Motor neuron (in vitro differentiated cells): ENCODE data around the gene DOCK6. TPM values are rescaled to one million over a fixed set of nuclear protein-coding genes. Genes with fewer than 3 reads are reported as not detected.

Source experiments
- ATAC-seq, 8 experiments: fragments of 200-7000 bp; cut with Tn5 transposase; replicated peaks in 6 of 8; 2 replicates each; pipeline ENCODE4 v1.8.0; 2021; ENCODE audit warnings: mild to moderate bottlenecking in 8 of 8, moderate library complexity in 8 of 8
- H3K27ac ChIP-seq, 2 donors: fragments of 250-450 bp; sonication (Bioruptor Pico); 2 replicates each; pipeline ENCODE4 v1.9.0; 2021; ENCODE audit warnings: antibody characterized with exemption in 2 of 2, mild to moderate bottlenecking in 2 of 2, moderate library complexity in 1 of 2
- H3K4me1 ChIP-seq, 2 donors: fragments of 250-450 bp; sonication (Bioruptor Pico); replicated peaks in 1 of 2; 2 replicates each; pipeline ENCODE4 v1.6.1; 2021; ENCODE audit warnings: antibody characterized with exemption in 2 of 2, mild to moderate bottlenecking in 2 of 2, moderate library complexity in 1 of 2
- H3K4me3 ChIP-seq, 5 donors: fragments of 250-450 bp; sonication (Bioruptor Pico); 2 replicates each; pipeline ENCODE4 v1.9.0; 2021; ENCODE audit warnings: antibody characterized with exemption in 5 of 5, mild to moderate bottlenecking in 5 of 5, moderate library complexity in 4 of 5
- WGBS, 10 experiments: fragments of 450-650 bp; shearing (Covaris generic); methylation state at CpG; one replicate each; pipeline ENCODE4 v1.0.0; 2022; 5-methylcytosine and 5-hydroxymethylcytosine counted together
- in situ Hi-C, 9 experiments: fragments of 400-800 bp; cut with MboI; loops; one replicate each; pipeline ENCODE4 v1.15.0; 2021; ENCODE audit warnings: low sequenced_read_pairs in 9 of 9, low pct_unique_long_range_greater_than_20kb in 2 of 9; ENCODE audit not compliant: unreplicated experiment in 9 of 9
- total RNA-seq, 8 experiments: library from RNA; unstranded; fragments of 300-600 nt; gene quantifications; 2 replicates each; pipeline versions ENCODE4 v1.2.3 to v1.2.4, GENCODE V29; 2022

The DOCK6 gene, protein sequence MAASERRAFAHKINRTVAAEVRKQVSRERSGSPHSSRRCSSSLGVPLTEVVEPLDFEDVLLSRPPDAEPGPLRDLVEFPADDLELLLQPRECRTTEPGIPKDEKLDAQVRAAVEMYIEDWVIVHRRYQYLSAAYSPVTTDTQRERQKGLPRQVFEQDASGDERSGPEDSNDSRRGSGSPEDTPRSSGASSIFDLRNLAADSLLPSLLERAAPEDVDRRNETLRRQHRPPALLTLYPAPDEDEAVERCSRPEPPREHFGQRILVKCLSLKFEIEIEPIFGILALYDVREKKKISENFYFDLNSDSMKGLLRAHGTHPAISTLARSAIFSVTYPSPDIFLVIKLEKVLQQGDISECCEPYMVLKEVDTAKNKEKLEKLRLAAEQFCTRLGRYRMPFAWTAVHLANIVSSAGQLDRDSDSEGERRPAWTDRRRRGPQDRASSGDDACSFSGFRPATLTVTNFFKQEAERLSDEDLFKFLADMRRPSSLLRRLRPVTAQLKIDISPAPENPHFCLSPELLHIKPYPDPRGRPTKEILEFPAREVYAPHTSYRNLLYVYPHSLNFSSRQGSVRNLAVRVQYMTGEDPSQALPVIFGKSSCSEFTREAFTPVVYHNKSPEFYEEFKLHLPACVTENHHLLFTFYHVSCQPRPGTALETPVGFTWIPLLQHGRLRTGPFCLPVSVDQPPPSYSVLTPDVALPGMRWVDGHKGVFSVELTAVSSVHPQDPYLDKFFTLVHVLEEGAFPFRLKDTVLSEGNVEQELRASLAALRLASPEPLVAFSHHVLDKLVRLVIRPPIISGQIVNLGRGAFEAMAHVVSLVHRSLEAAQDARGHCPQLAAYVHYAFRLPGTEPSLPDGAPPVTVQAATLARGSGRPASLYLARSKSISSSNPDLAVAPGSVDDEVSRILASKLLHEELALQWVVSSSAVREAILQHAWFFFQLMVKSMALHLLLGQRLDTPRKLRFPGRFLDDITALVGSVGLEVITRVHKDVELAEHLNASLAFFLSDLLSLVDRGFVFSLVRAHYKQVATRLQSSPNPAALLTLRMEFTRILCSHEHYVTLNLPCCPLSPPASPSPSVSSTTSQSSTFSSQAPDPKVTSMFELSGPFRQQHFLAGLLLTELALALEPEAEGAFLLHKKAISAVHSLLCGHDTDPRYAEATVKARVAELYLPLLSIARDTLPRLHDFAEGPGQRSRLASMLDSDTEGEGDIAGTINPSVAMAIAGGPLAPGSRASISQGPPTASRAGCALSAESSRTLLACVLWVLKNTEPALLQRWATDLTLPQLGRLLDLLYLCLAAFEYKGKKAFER (N-terminal part only)
- total RNA-seq, result 10 to 100 TPM in 6 of 8 experiments, 1 to 10 TPM in 2; 5.4 to 60.0 (median 14.7) TPM

DNA sequence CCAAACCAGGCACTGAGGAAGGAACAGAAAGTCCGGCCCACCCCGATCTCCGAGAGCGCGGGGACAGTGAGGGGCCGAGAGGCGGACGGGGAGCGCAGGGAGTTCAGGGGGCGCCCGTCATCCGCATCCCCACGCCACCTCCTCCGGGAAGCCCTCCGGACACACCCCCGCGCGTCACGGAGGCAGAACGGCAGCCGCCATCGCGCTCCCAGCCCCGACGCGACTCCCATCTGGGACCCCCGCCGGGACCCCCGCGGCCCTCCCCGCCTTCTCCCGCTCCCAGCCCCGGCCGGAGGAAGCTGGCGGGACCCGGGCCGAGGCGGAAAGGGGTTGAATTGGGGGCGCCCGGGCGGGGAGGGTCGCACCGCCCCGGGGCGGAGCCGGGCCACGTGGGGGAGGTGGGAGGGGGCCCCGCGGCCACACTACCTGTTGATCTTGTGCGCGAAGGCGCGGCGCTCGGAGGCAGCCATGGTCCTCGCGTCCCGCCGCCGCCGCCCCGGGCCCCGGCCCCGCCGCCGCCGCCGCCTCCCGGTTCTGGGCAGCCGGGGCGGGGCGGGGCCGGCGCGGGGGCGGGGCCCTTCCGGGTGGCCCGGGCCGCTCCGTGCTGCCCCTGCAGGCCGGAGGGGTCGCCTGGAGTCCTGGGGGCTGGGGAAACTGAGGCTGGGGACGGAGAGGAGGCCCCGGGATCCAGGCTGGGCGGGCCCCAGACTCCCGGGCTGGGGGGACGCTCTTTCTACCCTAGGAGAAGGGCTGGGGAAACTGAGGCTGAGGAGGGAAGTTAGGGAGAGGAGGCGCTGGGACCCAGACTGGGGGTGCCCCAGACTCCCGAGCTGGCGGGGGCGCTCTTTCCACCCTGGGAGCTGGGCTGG is at the start of gene DOCK6:
Gene DOCK6 (minus strand): TSS at position 554 of the 869 bp plus-strand sequence. CDS start 84 bp downstream, at position 470.
- H3K4me1 ChIP-seq, result peaks cover 0 to 4% of the 10 kb centered on the region in 2 donors
- in situ Hi-C loops, result no loop called here
- ATAC-seq, result peak; percentile 37 to 60 (median 55)
- no CpG with 5 or more reads among the region's 91 CpGs for WGBS, 10 experiments
- H3K27ac ChIP-seq, result peak within 1 kb of the TSS in 1 of 2 donors; percentile 62
- H3K4me3 ChIP-seq, result peak within 1 kb of the TSS; percentile 37 to 60 (median 47)

DNA sequence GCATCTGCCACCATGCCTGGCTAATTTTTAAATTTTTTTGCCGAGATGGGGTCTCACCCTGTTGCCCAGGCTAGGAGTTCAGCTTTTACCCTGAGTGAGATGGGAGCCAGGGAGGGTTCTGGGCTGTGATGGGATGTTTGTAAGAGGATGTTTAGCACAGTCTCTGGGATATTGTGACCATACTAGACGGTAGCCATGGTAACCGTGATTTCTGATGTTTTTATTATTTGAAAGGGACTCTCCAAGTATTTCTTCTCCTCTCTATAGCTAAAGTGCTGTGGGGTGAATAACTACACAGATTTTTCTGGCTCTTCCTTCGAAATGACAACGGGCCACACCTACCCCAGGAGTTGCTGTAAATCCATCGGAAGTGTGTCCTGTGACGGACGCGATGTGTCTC is 44.0 kb upstream of the DOCK6 start:
- Histone ChIP-seq H3K27ac (no peak overlapping the region), H3K4me3 (no peak overlapping the region), H3K4me1 (no peaks in the 10 kb centered on the region)
- WGBS, 10 experiments, result 36 to 92% (median 68%) methylated on average over 2 to 8 of the region's 9 CpGs; no CpG with 5 or more reads in 4 of the 10 experiments
- in situ Hi-C loops, result no loop called here
- no peak for ATAC-seq

GRCh38 chr19:11304936-11305335 is 42.6 kb upstream of the DOCK6 start:
- no peaks in the 10 kb centered on the region for H3K4me1 ChIP-seq
- no peak for ATAC-seq
- no peak overlapping the region for H3K27ac ChIP-seq
- WGBS, 10 experiments, result 73 to 100% (median 95%) methylated on average over 1 to 3 of the region's 5 CpGs; no CpG with 5 or more reads in 4 of the 10 experiments
- in situ Hi-C loops, result no loop called here
- no peak overlapping the region for H3K4me3 ChIP-seq

DNA sequence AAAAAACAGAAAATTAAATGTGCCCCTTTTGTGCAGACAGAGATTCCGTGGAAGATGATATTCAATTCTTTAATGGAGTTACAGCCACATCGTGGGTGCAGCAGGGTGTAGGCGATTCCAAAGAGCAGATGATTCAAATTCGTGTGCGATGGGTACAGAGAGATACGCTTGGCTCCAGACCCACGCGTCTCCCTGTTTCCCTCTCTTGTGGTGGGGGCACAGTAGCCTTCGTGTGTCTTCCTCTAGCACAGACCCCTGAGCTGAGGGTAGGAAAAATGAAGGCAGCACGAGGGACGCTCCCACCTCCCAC is 38.4 kb upstream of the DOCK6 start:
- no peak for ATAC-seq
- in situ Hi-C loops, result no loop called here
- H3K4me1 ChIP-seq, result no peaks in the 10 kb centered on the region
- WGBS, 10 experiments, result 10 to 100% (median 82%) methylated on average over 1 to 8 of the region's 11 CpGs; no CpG with 5 or more reads in 3 of the 10 experiments
- no peak overlapping the region for H3K27ac ChIP-seq
- H3K4me3 ChIP-seq, result no peak overlapping the region

DNA sequence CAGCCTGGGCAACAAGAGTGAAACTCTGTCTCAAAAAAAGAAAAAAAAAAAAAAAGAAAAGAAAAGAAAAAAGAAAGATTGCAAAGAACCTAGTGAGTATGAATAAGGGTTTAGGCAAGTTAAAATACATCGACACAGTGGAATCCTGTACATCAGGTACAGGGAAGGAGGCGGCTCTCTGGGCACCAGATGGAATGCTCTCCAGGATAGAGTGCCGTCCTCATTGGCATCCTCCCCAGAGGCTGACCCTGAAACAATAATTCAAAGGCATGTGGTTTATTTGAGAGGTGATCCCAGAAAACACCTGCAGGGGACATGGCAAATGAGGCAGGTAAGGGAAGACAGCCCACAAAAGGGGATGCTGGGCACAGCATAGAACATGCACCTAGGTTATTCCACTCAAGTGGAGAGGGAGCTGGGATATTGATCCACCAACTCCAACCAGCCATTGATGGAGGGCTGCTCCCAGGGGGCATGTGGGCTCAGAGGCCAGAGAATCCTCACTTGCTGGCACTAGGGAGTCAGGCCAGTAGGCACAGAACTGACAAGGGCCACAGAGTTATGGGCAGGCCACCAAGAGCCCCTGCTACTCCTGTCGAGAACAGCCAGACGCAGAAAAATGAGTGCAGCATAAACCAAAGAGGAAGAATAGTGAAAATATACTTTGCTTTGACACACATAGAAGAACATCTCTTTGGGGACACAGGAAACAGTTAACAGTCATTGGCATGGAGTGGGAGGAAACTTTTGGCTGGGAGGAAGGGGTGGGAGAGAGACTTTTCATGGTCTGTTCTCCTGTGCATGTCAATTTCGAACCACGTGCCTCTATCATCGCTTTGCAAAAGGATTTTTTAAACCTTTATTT is 37.9 kb upstream of the DOCK6 start:
- no peak for ATAC-seq
- in situ Hi-C loops, result loop anchor here in 3 of 9 experiments (25.0 kb wide), 1 partner anchor 187 kb away; the partner anchor contains the start of gene ELAVL3 (in 3 of the 3)
- Histone ChIP-seq H3K4me3 (no peak overlapping the region), H3K27ac (no peak overlapping the region), H3K4me1 (no peaks in the 10 kb centered on the region)
- 47 to 100% (median 91%) methylated on average over 2 to 8 of the region's 8 CpGs for WGBS, 10 experiments

DNA sequence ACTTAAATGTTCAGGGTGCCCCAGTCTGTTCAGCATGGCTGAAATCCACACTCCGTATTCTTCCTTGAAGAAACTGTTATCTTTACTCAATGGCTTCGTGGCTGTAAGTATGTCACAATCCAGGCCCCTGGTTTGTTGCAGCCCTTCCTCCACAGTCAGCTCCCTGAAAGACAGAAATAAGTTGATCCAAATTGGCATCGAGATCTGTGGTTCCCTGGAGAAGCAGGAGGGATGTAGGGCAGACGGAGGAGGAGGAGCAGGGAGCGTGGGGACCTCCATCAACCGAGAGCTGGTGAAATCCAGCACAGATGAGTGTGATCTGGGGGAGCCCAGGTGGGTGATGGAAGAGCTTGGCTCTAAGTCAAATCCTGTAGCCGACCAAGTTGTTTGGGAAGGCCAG is 33.9 kb upstream of the DOCK6 start:
- Histone ChIP-seq H3K4me3 (no peak overlapping the region), H3K27ac (no peak overlapping the region), H3K4me1 (peaks cover 0 to 2% of the 10 kb centered on the region in 2 donors)
- WGBS, 10 experiments, result 7 to 100% (median 60%) methylated on average over 1 to 5 of the region's 7 CpGs; no CpG with 5 or more reads in 1 of the 10 experiments
- ATAC-seq, result no peak
- in situ Hi-C loops, result loop anchor here in 3 of 9 experiments (25.0 kb wide), 1 partner anchor 191 kb away; the partner anchor contains the start of gene ELAVL3 (in 3 of the 3)

GRCh38 chr19:11295665-11296245 is 33.4 kb upstream of the DOCK6 start, which contains the start of gene TSPAN16:
TSPAN16 (plus strand) TSS chr19:11296160; CDS start chr19:11296298, 138 bp downstream.
- no peak for ATAC-seq
- in situ Hi-C loops, result loop anchor here in 3 of 9 experiments (25.0 kb wide), 1 partner anchor 192 kb away; the partner anchor contains the start of gene ELAVL3 (in 3 of the 3)
- WGBS, 10 experiments, result 55 to 100% (median 87%) methylated on average over 1 to 4 of the region's 8 CpGs; no CpG with 5 or more reads in 4 of the 10 experiments
- peaks cover 0 to 2% of the 10 kb centered on the region in 2 donors for H3K4me1 ChIP-seq
- no peak within 1 kb of the TSS for H3K4me3 ChIP-seq
- no peak within 1 kb of the TSS for H3K27ac ChIP-seq

GRCh38 chr19:11295180-11295579 is 32.9 kb upstream of the DOCK6 start:
- ATAC-seq, result no peak
- in situ Hi-C loops, result loop anchor here in 3 of 9 experiments (25.0 kb wide), 1 partner anchor 192 kb away; the partner anchor contains the start of gene ELAVL3 (in 3 of the 3)
- Histone ChIP-seq H3K4me3 (no peak overlapping the region), H3K27ac (no peak overlapping the region), H3K4me1 (peaks cover 0 to 2% of the 10 kb centered on the region in 2 donors)
- WGBS, 10 experiments, result 56 to 80% (median 63%) methylated on average over 1 to 3 of the region's 4 CpGs; no CpG with 5 or more reads in 6 of the 10 experiments

- in situ Hi-C loops, result loop anchor here in 3 of 9 experiments (25.0 kb wide), 1 partner anchor 194 kb away; the partner anchor contains the start of gene ELAVL3 (in 3 of the 3)
- H3K4me1 ChIP-seq, result peaks cover 0 to 2% of the 10 kb centered on the region in 2 donors
- peak overlapping the region in 1 of 2 donors; percentile 25 for H3K27ac ChIP-seq
- WGBS, 10 experiments, result 0 to 44% (median 17%) methylated on average over 2 to 16 of the region's 41 CpGs
- peak overlapping the region in 3 of 5 donors; percentile 0 to 24 (median 7) for H3K4me3 ChIP-seq
- peak; percentile 91 to 98 (median 96) for ATAC-seq
These were observed 31.4 kb upstream of the DOCK6 start for GRCh38 chr19:11293433-11294389.
